Measurements from ENCODE around the gene NR5A2.
"Not testable (repeated sequence)": the region's sequence is repeated elsewhere in the genome, so short reads cannot be mapped to it uniquely, and the experiment has no call there.

NR5A2 gene

GRCh38 chr1:200172311-200172710, 144.8 kb downstream of the NR5A2 start:
- no peak for DNase-seq

GRCh38 chr1:200173097-200173618, 145.6 kb downstream of the NR5A2 start:
- DNase-seq, result no peak

GRCh38 chr1:200174525-200175295, 147.2 kb downstream of the NR5A2 start:
- no peak for DNase-seq

GRCh38 chr1:200176181-200176580, 148.7 kb downstream of the NR5A2 start:
- no peak for DNase-seq

GRCh38 chr1:200176798-200177197, 149.3 kb downstream of the NR5A2 start:
- DNase-seq, result no peak

- no peak for DNase-seq
Measured at GRCh38 chr1:200178340-200178739, 150.8 kb downstream of the NR5A2 start.

- no peak for DNase-seq
Measured at GRCh38 chr1:200179126-200179780, 151.7 kb downstream of the NR5A2 start.

GRCh38 chr1:200179781-200180160, 152.3 kb downstream of the NR5A2 start:
- DNase-seq, result no peak

- no peak for DNase-seq
Measured at GRCh38 chr1:200180821-200181220, 153.3 kb downstream of the NR5A2 start.

- DNase-seq, result no peak
Measured at GRCh38 chr1:200181861-200182260, 154.4 kb downstream of the NR5A2 start.

GRCh38 chr1:200182701-200183100, 155.2 kb downstream of the NR5A2 start:
- no peak for DNase-seq

GRCh38 chr1:200183637-200184036, 156.1 kb downstream of the NR5A2 start:
- no peak for DNase-seq

- peak; percentile 79 for DNase-seq
Measured at GRCh38 chr1:200184196-200184595, 156.7 kb downstream of the NR5A2 start.

- DNase-seq, result not testable (repeated sequence)
Measured at GRCh38 chr1:200185191-200185590, 157.7 kb downstream of the NR5A2 start.

- not testable (repeated sequence) for DNase-seq
Measured at GRCh38 chr1:200187332-200187731, 159.8 kb downstream of the NR5A2 start.

- no peak for DNase-seq
Measured at GRCh38 chr1:200191993-200192392, 164.5 kb downstream of the NR5A2 start.

GRCh38 chr1:200194477-200194876, 167.0 kb downstream of the NR5A2 start:
- DNase-seq, result no peak

- DNase-seq, result no peak
Measured at GRCh38 chr1:200198236-200198635, 170.7 kb downstream of the NR5A2 start.

GRCh38 chr1:200205216-200205995, 177.9 kb downstream of the NR5A2 start:
- no peak for DNase-seq

GRCh38 chr1:200206340-200206739, 178.8 kb downstream of the NR5A2 start:
- DNase-seq, result no peak

- no peak for DNase-seq
Measured at GRCh38 chr1:200206761-200207160, 179.3 kb downstream of the NR5A2 start.

- DNase-seq, result no peak
Measured at GRCh38 chr1:200207711-200208126, 180.2 kb downstream of the NR5A2 start.

GRCh38 chr1:200211157-200211556, 183.6 kb downstream of the NR5A2 start:
- no peak for DNase-seq

Measured in femur (tissue), 1 donor.